Stimulated activated CD8-positive, alpha-beta memory T cell treated with anti-CD3 and anti-CD28 coated beads, Interleukin-2, amount 100 ng/mL, for 1 hour (primary cell): ENCODE results near the gene CCDC71L.

ENCODE experiments used
- DNase-seq, 2 donors: peaks; one replicate each; pipeline ENCODE4 v3.0.0-alpha.2; 2020; ENCODE audit warnings: low read depth in 2 of 2

CCDC71L gene

DNA sequence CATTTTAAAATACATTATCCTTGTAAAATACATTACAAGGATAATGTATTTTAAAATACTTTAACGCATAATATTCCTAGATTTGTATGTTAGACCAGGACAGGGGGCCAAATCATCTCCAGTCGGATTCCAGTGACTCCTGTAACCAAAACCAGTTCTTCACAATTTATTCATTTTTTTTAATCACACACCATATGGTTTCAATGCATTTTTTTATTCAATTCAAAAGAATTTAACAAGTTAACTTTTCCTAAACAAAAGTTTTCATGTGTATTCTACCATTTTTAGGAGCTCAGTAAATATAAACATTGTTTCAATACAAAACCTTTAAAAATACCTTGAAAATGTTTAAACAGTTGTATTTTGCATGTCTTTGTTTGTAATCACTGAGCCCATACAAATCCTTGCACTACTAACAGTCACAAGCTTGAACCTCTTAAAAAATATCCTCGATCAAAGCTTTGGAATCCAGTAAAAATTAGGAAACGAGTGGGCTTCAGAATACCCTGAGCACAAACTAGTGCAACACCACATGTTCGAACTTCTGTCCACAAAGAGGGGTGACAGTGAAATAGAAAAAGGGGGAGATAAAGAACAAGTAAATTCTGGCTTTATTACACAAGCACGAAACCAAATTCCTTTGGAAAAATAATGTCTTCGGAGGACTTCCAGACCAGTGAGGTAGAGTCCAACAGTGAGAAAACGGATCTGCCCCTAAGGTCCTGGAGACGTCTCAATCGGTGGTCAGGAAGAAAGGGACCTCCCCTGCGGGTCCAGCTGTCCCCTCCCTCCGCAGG lies 1.6 kb downstream of the CCDC71L start:
- DNase-seq: no peak

GRCh38 chr7:106658316-106659165 lies 2.4 kb downstream of the CCDC71L start:
- DNase-seq: no peak

- DNase-seq: no peak
These were observed 3.6 kb downstream of the CCDC71L start for GRCh38 chr7:106657085-106657991.

- no peak for DNase-seq
These were observed 5.1 kb downstream of the CCDC71L start for GRCh38 chr7:106655703-106656498.

GRCh38 chr7:106653488-106653887 lies 7.5 kb downstream of the CCDC71L start:
- DNase-seq: no peak

DNA sequence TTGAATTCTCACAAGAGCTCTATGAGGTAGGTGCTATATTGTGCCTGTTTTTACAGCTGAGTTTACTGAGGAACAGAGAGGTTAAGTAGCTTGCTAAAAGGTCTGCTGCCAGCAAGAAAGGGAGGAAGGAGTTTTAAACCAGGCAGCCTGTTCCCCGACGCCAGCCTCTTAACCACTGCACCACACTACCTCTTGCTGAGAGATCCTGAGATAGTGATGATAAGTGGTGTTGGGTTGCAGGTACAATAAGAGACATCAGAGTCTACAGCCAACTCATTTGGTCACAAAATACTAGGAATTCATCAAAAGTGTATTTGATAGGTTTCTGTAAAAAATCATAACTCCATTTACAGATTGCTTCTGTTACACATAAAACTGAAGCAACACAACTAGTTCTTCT lies 8.0 kb downstream of the CCDC71L start:
- no peak for DNase-seq

GRCh38 chr7:106652092-106652491 lies 8.9 kb downstream of the CCDC71L start:
- DNase-seq: no peak

GRCh38 chr7:106646256-106646655 lies 14.7 kb downstream of the CCDC71L start:
- no peak for DNase-seq

- DNase-seq: no peak
These were observed 16.0 kb downstream of the CCDC71L start for GRCh38 chr7:106644999-106645398.

- no peak for DNase-seq
These were observed 17.6 kb downstream of the CCDC71L start for GRCh38 chr7:106643216-106644000.

- no peak for DNase-seq
These were observed 19.5 kb downstream of the CCDC71L start for GRCh38 chr7:106641416-106641815.

DNA sequence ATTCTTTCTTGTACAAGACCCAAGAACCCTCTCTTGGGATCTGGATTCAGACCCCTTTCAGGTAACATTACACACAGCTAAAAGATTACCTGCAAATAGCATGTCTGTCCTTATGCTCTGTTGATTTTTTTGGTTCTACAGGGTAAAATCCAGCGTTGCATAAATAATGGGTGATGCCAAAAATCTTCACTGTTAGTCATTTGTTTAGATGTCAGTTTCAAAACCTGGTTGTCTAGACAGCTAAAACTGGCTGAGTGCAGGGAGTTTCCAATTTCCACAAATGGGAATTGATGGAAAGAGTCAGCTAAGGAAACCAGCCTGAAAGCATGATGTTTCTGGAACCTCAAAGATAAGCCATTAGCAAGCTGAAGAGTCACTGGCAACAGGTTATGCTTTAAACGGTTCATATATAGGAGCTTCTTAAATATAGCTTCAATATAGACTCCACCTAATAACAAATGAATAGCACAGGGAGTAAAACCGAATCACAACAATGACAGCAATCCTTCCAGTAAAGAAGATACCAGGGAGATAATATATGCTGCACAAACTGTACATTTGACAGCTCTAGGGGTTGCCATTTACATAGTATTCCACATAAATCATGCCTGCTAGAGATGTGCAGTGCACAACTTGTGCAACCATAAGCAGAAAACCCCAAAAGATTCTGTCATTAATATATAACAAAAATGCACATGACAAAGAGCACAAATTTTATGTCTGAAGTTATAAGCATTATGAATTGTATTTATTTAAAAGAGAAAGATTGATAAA lies 20.4 kb downstream of the CCDC71L start:
- no peak for DNase-seq

GRCh38 chr7:106639476-106640334 lies 21.3 kb downstream of the CCDC71L start:
- DNase-seq: no peak

- DNase-seq: no peak
These were observed 25.5 kb downstream of the CCDC71L start for GRCh38 chr7:106635411-106635810.

- no peak for DNase-seq
These were observed 26.0 kb downstream of the CCDC71L start for GRCh38 chr7:106634958-106635357.

DNA sequence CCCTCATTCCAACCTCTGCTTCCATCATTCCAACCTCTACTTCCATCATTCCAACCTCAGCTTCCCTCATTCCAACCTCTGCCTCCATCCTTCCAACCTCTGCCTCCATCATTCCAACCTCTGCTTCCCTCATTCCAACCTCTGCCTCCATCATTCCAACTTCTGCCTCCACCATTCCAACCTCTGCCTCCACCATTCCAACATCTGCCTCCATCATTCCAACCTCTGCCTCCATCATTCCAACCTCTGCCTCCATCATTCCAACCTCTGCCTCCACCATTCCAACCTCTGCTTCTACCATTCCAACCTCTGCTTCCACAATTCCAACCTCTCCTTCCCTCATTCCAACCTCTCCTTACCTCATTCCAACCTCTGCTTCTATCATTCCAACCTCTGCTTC lies 30.3 kb downstream of the CCDC71L start:
- no peak for DNase-seq

- no peak for DNase-seq
These were observed 31.4 kb downstream of the CCDC71L start for GRCh38 chr7:106629516-106629915.

- DNase-seq: no peak
These were observed 34.4 kb downstream of the CCDC71L start for GRCh38 chr7:106626376-106627164.
